Measurements from ENCODE around the gene TTLL5. TPM values are rescaled to one million over a fixed set of nuclear protein-coding genes. Genes with fewer than 3 reads are reported as not detected.
"Not testable (repeated sequence)": the region's sequence is repeated elsewhere in the genome, so short reads cannot be mapped to it uniquely, and the experiment has no call there.

The TTLL5 gene
- total and polyA plus RNA-seq, 8 donors = 10.1 to 48.4 (median 17.3) TPM

- 91 to 98% (median 94%) methylated on average over 2 of the region's 2 CpGs for WGBS, 5 donors
- TF ChIP-seq POLR2A (IDR thresholded peaks at IDR 0.05) = no peak
- no peak for TF ChIP-seq POLR2AphosphoS5 (IDR thresholded peaks at IDR 0.05)
- TF ChIP-seq CTCF (IDR thresholded peaks at IDR 0.05) = no peak
- no peak for TF ChIP-seq EP300 (IDR thresholded peaks at IDR 0.05)
- Histone ChIP-seq H3K4me3 (no peak overlapping the region), H3K36me3 (peaks cover 13 to 49% (median 41%) of the 10 kb centered on the region in 4 donors), H3K27ac (no peak overlapping the region), H3K4me1 (peaks cover 0 to 6% (median 0%) of the 10 kb centered on the region in 4 donors), H3K9me3 (no peaks in the 10 kb centered on the region), H3K27me3 (no peaks in the 10 kb centered on the region)
- intact Hi-C loops (cut with DNase I; ENCODE audit: low total_unique reads) = no loop called here
- DNase-seq = peak in 1 of 2 donors; percentile 49
These were observed 28.0 kb downstream of the TTLL5 start for GRCh38 chr14:75689012-75689411.

GRCh38 chr14:75690010-75690409 lies 29.0 kb downstream of the TTLL5 start:
- intact Hi-C loops (cut with DNase I; ENCODE audit: low total_unique reads) = no loop called here
- WGBS, 5 donors = 43 to 76% (median 62%) methylated on average over 7 of the region's 7 CpGs
- peaks cover 22 to 49% (median 46%) of the 10 kb centered on the region in 4 donors for H3K36me3 ChIP-seq

GRCh38 chr14:75695025-75695424 lies 34.0 kb downstream of the TTLL5 start:
- peaks cover 0 to 10% (median 5%) of the 10 kb centered on the region in 4 donors for H3K9me3 ChIP-seq
- H3K4me3 ChIP-seq; intact Hi-C loops (cut with DNase I; ENCODE audit: low total_unique reads); H3K4me1 ChIP-seq; DNase-seq; H3K27me3 ChIP-seq; H3K27ac ChIP-seq: not testable (repeated sequence)
- peaks cover 26 to 85% (median 77%) of the 10 kb centered on the region in 4 donors for H3K36me3 ChIP-seq
- 96 to 99% (median 96%) methylated on average over 6 of the region's 6 CpGs for WGBS, 5 donors

More at GRCh38 chr14:75690010-75690409, 29.0 kb downstream of the TTLL5 start:
- DNase-seq = peak in 1 of 2 donors; percentile 28
- peaks cover 0 to 6% (median 0%) of the 10 kb centered on the region in 4 donors for H3K4me1 ChIP-seq
- H3K4me3 ChIP-seq = no peak overlapping the region
- H3K27ac ChIP-seq = peak overlapping the region in 1 of 5 donors; percentile 33
- TF ChIP-seq POLR2A (IDR thresholded peaks at IDR 0.05) = no peak
- no peak for TF ChIP-seq POLR2AphosphoS5 (IDR thresholded peaks at IDR 0.05)
- TF ChIP-seq EP300 (IDR thresholded peaks at IDR 0.05) = no peak
- no peak for TF ChIP-seq CTCF (IDR thresholded peaks at IDR 0.05)
- H3K9me3 ChIP-seq = peaks cover 0 to 3% (median 2%) of the 10 kb centered on the region in 4 donors
- H3K27me3 ChIP-seq = no peaks in the 10 kb centered on the region

DNA sequence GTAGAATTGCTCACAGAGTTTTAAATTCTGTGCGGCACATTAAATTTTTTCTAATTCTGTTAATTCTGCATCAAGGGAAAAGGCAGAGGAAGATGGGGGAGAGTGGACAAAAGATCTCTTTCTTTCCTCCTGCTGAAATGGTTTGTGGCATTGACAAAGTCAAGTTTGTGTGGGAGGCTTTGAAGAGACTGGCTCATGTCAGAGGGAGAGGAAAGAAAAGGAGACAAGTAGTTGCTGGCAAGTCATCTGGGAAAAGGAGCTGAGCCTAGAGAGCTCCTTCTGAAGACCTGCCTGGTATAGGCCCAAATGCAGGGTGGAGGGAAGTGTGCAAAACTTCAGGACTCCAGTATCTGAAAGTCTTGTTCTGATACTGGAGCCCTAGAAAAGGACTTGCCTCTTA lies 36.3 kb downstream of the TTLL5 start:
- no peak overlapping the region for H3K4me3 ChIP-seq
- TF ChIP-seq CTCF (IDR thresholded peaks at IDR 0.05) (no peak), POLR2AphosphoS5 (IDR thresholded peaks at IDR 0.05) (no peak), POLR2A (IDR thresholded peaks at IDR 0.05) (no peak), EP300 (IDR thresholded peaks at IDR 0.05) (no peak)
- intact Hi-C loops (cut with DNase I; ENCODE audit: low total_unique reads) = no loop called here
- peaks cover 0 to 5% (median 1%) of the 10 kb centered on the region in 4 donors for H3K4me1 ChIP-seq
- no peak for DNase-seq
- H3K27ac ChIP-seq = no peak overlapping the region
- peaks cover 0 to 10% (median 5%) of the 10 kb centered on the region in 4 donors for H3K9me3 ChIP-seq
- WGBS, 5 donors = 89 to 100% (median 96%) methylated on average over 1 of the region's 1 CpG
- peaks cover 18 to 77% (median 71%) of the 10 kb centered on the region in 4 donors for H3K36me3 ChIP-seq
- no peaks in the 10 kb centered on the region for H3K27me3 ChIP-seq

DNA sequence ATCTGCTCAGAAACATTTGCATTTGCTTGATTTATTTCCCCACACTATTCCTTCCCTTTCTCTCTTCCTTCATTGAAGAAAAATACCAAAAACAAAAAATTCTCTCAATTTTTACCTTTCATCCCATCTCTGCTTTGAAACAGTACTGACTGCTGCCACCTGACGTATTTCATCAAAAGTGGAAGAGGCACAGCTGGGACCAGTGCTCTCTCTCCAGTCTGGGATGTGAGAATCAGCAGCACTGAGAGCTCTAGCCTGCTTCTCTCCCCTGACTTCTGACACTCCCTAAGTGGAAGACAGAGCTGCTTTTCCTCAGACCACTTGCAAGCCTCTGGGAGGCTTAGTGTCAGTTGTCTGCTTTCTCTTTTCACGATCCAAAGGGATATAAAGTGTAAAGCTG lies 36.9 kb downstream of the TTLL5 start:
- Histone ChIP-seq H3K36me3 (peaks cover 18 to 76% (median 68%) of the 10 kb centered on the region in 4 donors), H3K9me3 (peaks cover 0 to 10% (median 5%) of the 10 kb centered on the region in 4 donors), H3K4me3 (no peak overlapping the region), H3K27me3 (no peaks in the 10 kb centered on the region), H3K27ac (no peak overlapping the region), H3K4me1 (peaks cover 0 to 10% (median 4%) of the 10 kb centered on the region in 4 donors)
- WGBS, 5 donors = 94 to 97% (median 96%) methylated on average over 2 of the region's 2 CpGs
- intact Hi-C loops (cut with DNase I; ENCODE audit: low total_unique reads) = no loop called here
- TF ChIP-seq POLR2AphosphoS5 (IDR thresholded peaks at IDR 0.05) (no peak), POLR2A (IDR thresholded peaks at IDR 0.05) (no peak), CTCF (IDR thresholded peaks at IDR 0.05) (no peak), EP300 (IDR thresholded peaks at IDR 0.05) (no peak)
- DNase-seq = no peak
